ENCODE results near the gene MARCHF2.

Gene MARCHF2

DNA sequence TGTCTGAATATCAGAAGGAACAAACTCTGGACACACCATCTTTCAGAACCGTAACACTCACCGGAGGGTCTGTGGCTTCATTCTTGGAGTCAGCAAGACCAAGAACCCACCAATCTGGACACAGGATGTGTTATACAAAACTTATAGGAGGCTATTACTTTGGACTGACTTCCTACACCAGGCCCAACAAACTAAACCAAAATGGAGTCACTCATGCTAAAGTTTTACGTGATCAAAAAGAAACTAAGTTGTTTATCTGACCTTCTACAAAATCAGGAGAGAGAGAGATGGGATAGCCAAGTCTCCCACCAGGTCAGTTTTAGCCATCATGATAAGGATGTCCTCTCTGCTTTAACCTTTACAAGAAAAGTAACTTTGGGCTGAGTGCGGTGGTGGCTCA is 26.1 kb upstream of the MARCHF2 start:
- DNase-seq (ENCODE audit: extremely low read depth, low read depth): no peak
- TF ChIP-seq, protein P1, sequence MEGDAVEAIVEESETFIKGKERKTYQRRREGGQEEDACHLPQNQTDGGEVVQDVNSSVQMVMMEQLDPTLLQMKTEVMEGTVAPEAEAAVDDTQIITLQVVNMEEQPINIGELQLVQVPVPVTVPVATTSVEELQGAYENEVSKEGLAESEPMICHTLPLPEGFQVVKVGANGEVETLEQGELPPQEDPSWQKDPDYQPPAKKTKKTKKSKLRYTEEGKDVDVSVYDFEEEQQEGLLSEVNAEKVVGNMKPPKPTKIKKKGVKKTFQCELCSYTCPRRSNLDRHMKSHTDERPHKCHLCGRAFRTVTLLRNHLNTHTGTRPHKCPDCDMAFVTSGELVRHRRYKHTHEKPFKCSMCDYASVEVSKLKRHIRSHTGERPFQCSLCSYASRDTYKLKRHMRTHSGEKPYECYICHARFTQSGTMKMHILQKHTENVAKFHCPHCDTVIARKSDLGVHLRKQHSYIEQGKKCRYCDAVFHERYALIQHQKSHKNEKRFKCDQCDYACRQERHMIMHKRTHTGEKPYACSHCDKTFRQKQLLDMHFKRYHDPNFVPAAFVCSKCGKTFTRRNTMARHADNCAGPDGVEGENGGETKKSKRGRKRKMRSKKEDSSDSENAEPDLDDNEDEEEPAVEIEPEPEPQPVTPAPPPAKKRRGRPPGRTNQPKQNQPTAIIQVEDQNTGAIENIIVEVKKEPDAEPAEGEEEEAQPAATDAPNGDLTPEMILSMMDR (IDR thresholded peaks at IDR 0.05; ENCODE audit: low read depth, low read length): no peak

DNA sequence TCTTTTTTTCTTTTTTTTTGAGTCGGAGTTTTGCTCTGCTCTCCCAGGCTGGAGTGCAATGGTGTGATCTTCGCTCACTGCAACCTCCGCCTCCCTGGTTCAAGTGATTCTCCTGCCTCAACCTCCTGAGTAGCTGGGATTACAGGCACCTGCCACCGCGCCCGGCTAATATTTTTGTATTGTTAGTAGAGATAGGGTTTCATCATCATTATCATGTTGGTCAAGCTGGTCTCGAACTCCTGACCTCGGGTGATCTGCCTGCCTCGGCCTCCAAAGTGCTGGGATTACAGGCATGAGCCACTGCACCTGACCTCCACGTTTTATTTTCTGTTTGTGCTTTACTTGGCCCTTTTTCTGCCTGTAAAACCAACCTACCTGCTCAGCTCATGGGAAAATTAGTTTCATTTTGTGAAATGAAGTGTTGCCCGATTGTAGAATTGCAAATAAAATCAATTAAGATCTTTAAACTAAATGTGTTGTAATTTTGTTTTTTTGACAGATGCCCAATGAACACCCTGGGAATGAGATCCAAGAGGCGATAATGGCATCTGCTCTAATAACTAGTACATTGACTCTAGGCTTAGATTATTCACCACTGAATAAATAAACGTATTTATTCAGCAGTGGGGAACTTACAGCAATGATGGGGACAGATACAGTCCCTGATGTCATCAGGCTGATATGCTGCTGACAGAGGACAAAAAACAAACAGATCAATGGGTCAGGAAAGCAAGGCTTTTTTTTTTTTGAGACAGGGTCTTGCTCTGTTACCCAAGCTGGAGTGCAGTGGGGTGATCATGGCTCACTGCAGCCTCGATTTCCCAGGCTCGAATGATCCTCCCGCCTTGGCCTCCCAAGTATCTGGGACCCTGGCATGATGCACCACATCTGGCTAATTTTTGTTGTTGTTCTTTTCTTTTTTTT is 25.2 kb upstream of the MARCHF2 start:
- no peak for DNase-seq (ENCODE audit: extremely low read depth, low read depth)
- TF ChIP-seq, protein P1 (IDR thresholded peaks at IDR 0.05; ENCODE audit: low read depth, low read length): no peak

DNA sequence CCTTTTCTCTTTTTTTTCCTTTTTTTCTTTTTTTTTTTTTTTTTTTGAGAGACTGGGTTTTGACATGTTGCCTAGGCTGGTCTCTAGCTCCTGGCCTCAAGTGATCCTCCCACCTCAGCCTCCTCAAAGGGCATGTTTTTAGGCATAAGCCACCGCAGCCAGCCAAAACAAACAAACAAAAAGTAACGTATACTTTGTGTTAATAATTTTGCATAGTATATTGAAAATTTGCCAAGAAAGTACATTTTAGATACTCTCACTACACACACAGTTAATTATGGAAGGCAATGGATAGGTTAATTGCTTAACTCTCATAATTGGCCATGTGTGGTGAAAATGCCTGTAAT is 24.5 kb upstream of the MARCHF2 start:
- TF ChIP-seq, protein P1 (IDR thresholded peaks at IDR 0.05; ENCODE audit: low read depth, low read length): no peak
- no peak for DNase-seq (ENCODE audit: extremely low read depth, low read depth)

DNA sequence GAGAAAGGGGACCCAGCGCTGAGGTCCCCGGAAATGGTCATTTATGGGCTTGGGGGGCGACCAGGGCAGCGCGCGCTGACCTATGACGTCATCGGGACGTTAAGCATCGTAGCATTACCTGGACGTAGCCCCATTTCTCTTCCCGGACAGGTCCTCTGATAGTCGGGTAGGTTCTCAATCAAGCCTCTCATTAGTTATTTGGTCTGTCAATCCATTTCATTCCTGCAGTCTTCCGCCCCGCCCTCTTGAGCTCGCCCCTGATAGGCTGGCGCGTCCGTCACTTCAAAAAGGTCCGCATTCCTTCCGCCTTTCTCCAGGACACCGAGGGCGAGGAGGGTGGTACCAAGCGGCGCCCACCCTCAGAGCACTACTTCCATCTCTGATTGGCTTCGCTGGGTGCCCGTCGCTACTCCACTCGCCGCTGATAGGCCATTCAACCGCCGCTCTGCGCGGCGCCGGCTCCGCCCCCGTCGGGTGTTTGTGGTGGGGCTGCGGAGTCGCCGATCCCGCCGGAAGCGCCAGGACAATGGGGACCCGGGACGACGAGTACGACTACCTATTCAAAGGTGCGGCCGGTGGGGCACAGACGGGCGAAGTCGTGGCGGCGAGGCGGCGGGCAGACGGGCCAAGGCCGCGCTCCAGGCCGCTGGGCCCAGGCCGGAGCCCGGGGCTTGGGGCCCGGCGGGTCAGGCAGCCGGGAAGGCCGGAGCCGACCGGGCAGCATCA is 23.1 kb upstream of the MARCHF2 start, which contains the start of gene RAB11B:
RAB11B (plus strand) TSS at position 470 of the 726 bp plus-strand sequence; CDS start at position 527, 57 bp downstream.
- peak; percentile 100 for DNase-seq (ENCODE audit: extremely low read depth, low read depth)
- TF ChIP-seq, protein P1 (IDR thresholded peaks at IDR 0.05; ENCODE audit: low read depth, low read length): no peak

DNA sequence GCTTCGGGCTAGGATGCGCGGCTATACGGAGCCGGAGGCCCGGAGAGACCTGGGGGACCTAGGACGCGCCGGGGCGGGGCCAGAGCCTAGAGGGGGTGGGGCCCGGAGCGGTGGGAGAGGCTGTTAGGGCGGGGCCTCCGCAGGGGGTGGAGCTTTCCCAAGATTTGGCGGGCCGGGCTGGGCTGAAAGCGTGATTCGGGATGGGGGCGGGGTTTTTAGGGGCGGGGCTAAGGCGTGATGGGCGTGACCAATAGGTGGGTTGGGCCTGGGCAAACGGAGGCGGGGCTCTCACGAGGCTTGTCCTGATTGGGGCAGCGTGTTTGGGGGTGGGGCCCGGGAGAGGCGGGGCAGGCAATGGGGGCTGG is 22.5 kb upstream of the MARCHF2 start:
- TF ChIP-seq, protein P1 (IDR thresholded peaks at IDR 0.05; ENCODE audit: low read depth, low read length): no peak
- peak; percentile 80 for DNase-seq (ENCODE audit: extremely low read depth, low read depth)

DNA sequence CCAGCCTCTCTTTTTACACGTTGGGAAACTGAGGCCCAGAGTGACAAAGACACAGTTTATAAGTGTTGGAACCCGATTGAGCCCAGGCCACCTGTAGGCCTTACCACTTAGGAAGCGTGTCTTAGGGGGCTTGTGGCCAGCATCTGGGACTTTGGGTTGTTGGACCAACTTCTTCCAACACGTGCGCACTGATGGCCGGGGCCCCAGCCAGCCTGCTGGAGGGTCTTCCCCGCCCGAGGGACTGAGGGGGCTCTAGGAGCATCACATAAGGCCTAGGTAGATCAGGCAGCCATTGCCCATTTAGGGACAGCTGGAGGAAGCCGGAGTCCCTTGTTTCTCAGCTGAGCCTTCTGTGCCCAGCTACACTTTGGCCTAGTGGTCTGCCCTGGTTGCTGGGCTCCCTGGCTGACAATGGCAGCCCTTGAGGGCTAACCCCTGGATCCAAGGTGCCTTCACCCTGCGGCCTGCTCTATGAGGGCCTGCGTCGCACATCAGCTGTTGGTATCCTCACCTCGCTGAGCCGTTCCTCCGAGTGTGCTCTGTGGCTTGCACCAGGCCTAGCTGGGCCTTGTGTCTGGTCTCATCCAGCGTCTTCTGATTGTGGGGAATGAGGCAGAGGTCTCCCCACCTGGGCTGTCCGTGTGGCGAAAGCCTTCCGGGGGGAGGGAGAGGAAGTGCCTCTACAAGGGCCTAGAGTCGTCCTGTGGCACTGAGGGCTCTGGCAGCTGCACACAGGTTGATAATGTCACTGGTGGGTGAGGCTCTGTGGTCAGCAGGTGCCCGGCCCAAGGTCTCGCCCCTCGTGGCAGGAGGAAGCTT is 21.7 kb upstream of the MARCHF2 start:
- TF ChIP-seq, protein P1 (IDR thresholded peaks at IDR 0.05; ENCODE audit: low read depth, low read length): no peak
- DNase-seq (ENCODE audit: extremely low read depth, low read depth): no peak

Data from AG09319 (cell line).